Suppressor macrophage treated with lipopolysaccharide for 4 hours (primary cell): ENCODE measurements around the gene ARHGAP27.
A peak's percentile ranks its signal among the peaks of the same experiment; 100 is the strongest.

Experiments used
- DNase-seq: peaks from one replicate; pipeline ENCODE4 v3.0.0-alpha.2; 2020

ARHGAP27 gene

GRCh38 chr17:45430006-45430737, 2.5 kb downstream of the ARHGAP27 start:
- no peak for DNase-seq

- no peak for DNase-seq
Observed at GRCh38 chr17:45429339-45430005, 3.2 kb downstream of the ARHGAP27 start.

DNA sequence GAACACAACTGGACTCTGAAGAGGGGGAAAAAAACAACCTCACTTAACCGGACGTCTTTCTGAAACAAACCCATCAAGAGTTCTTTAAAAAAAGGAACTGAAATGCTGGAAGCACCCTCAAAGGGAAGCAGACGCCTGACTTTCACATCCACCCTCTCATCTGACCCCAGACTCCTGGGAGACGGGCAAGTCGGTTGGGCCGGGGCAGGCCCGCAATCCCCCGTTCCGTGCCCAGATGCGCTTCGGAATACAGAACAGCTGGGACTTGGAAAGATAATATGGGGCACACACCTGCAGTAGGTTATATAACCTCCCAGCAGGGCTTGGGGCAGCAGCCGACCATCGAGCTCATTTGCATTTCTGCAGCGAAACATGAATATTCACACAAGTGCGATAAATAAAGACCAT, 3.7 kb downstream of the ARHGAP27 start:
- peak; percentile 80 for DNase-seq

DNA sequence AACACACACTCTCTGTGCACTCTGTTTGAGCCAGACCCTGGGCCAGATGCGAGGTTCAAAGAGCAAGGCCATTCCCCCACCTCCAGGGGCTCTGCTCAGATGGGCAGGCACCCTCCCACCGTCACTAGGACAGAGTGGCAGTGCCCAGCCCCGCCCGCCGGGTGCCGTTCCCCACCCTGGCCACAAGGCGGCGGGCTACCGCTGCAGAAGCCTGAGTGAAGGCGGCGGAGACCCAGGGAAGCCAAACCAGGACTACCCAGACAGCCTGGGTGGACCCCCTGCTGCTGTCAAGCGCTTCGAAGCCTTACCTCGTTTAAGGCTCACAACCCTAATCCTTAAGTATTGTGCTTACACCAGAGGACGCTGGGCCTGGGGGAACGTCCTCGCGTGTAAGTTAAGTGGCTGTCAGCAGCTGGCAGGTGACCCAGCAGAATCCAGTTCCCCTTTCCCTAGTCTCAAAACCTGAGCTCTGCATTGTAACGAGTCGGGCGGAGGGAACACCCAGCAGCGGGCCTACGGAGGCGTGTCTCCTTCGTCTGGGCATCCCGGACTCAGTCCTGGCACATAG, 4.5 kb downstream of the ARHGAP27 start:
- peak; percentile 80 for DNase-seq

- no peak for DNase-seq
Observed at GRCh38 chr17:45427181-45427835, 5.4 kb downstream of the ARHGAP27 start.

DNA sequence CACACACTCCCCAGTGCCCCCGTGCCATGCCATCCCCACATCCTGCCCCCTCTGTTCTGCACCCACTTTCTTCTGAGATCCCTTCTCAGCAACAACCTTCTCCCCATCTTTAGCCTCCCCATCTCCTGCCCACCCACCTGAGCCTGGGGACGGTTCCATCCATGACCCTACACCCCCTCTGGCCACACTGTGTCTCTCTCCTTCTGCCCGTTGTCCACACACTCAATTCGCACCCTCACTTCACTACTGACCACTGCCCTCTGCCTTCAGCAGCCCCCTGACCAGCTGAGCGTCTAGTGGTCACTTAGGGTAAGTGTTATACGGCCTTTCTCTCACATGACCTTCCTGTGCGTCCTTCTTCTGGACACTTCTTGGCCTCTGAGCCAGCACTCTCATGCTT, 6.1 kb downstream of the ARHGAP27 start:
- no peak for DNase-seq

DNA sequence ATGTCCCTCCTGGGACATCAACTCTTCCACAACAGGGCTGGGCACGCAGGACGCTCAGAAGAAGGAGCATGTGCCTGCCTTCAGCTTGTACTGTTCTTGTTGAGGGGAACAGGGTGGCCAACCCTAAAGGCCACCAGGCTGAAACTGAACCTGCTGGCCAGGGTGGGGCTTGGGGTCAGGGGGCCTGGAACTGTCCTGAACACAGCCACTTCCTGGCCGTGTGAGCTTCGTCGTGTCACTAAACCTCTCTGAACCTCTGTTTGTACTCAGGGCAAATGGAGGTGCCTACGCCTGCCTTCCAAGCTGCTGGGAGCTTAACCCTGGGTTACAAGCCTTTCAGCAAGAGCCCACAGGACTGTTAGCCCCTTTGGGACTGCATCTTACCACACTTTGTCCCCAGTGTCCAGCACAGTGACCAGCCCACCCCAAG, 6.7 kb downstream of the ARHGAP27 start:
- DNase-seq, result no peak

DNA sequence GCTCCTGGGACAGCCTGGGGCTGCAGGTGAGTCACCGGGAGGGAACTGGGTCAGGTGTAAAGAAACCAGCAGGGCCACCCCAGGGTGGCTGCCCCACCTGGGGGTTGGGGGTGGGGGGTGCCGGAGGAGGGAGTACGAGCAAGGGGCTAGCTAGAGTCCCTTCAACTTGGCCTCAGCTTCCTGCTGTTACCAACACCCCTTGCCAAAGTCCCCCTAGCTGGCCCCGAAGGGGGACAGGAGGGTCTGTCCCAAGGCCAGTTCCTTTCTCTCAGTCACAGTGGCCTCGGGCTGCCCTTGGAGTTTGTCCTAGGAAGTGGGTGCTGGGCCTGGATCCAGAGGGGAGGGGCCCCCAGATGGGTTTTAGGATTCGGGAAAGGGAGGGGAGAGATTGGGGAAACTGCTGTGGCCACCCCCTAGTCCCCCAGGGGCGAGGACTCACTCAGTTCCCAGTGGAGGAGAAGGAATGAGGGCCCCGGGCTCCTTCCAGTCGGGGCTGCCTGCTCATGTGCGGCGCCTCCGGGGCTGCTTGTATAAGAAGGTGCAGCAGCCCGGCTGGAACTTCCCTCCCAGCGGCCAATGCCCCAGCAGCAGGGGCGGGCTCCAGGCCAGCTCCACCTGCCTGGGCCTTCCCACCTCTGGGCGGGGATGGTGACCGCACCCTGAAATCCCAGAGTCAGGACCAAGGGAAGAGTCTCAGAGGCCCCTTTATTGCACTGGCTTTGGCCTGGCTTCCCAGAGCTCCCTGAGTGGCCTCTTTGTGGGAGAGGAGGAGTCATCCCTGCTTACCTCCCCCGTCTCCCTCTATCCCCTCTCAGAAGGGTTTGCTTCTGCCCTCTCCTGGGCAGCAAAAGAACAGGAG, 7.3 kb downstream of the ARHGAP27 start:
- DNase-seq, result peak; percentile 50

DNA sequence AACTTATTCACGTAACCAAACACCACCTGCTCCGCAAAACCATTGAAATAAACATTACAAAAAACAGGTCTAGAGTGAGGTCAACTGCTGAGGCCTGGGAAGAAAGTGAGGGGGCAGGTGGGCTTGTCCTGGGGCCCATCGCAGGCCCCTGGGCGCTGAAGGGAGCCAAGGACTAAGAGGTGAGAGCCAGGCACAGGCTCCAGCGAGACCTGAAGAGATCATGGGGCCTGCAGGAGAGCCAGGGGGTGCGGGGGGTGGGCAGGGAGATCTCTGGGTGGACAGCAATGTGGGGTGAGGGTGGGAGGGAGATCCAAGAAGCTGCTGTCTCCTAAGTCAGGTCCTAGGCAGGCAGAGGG, 7.9 kb downstream of the ARHGAP27 start:
- DNase-seq, result no peak

- no peak for DNase-seq
Observed at GRCh38 chr17:45423975-45424335, 8.7 kb downstream of the ARHGAP27 start.

DNA sequence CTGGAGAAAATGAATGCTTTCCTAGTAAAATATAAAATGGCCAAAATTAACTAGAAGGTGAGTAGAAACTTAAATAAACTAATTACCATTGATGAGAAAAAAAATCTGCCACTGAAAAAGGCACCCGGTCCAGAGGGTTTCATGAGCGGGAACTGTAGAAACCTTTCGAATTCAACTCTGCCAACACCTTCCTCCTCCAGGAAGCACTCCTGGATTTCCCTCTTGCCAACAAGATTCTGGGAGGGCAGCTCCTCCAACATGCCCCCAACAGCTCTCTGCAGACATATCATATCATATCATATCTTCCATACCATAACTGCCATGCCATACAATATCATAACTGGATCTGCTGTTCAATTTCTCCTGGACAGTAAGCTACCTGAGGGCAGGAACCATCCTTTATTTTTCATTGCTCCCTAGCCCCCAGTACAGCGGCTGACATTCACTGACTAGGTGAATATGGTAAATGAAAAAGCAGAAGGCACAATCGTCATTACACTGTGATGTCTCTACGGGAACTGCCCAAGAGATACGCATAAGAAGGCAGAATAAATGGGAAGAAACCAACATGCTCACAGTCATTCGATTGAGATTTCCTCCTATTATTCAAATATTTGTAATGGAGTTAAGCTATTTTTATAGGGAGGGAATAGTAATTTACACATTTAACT, 9.2 kb downstream of the ARHGAP27 start:
- no peak for DNase-seq

DNA sequence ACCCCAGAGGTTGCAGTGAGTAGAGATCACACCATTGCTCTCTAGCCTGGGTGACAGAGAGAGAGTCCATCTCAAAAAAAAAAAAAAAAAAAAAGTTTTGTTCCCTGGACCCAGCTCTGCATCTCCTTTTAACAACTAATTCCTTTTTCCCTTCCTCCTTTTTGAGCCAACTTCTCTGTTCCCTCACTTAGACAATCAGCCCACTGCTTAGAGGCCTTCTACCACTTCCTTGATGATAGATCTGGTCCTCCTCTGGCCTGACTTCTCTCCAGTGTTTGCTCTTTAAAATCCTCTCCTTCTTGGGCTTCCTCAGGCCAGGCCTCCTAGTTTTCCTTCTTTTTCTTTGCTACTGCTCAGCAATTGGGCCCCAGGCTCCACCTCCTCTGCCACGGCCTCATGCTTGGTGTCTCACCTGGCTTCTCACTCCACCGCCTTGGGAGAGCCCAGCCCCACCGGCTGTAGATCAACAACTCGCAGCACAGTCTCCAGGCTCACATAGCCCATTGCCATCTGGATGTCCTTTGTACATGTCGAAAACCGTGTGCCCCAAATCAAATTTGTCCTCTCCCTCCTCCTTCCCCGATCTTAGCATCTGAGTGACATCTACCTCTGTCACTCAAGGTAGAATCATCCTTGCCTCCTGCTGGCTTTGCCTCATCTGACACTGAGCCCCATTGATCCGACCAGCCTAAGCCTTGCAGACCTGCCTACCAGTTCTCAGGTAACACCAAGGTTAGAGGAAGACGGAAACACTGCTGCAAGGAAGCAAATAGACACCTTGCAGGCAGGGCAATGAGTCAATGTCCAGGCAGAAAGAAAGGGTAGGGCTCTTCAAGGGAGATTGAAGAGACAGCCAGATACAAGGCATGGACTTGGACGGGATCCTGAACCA, 17.4 kb downstream of the ARHGAP27 start:
- DNase-seq, result peak; percentile 56

DNA sequence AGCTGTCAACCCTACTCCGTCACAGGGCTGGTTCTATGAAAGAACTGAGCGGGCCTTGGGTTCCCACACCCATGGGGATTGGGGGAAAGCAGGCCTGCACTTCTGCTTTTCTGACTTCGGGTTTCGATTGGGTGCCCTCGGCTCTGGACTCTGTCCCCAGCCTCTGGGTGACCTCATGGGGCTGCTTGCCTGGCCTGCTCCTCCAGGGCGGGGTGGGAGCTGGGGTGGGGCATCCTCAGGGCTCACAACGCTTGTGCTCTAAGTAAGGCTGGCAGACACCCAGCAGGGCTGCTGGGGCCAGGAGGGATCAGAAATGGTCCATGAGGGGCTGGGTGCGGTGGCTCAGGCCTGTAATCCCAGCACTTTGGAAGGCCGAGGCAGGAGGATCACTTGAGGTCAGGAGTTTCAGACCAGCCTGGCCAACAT, 19.2 kb downstream of the ARHGAP27 start:
- DNase-seq, result peak; percentile 94

DNA sequence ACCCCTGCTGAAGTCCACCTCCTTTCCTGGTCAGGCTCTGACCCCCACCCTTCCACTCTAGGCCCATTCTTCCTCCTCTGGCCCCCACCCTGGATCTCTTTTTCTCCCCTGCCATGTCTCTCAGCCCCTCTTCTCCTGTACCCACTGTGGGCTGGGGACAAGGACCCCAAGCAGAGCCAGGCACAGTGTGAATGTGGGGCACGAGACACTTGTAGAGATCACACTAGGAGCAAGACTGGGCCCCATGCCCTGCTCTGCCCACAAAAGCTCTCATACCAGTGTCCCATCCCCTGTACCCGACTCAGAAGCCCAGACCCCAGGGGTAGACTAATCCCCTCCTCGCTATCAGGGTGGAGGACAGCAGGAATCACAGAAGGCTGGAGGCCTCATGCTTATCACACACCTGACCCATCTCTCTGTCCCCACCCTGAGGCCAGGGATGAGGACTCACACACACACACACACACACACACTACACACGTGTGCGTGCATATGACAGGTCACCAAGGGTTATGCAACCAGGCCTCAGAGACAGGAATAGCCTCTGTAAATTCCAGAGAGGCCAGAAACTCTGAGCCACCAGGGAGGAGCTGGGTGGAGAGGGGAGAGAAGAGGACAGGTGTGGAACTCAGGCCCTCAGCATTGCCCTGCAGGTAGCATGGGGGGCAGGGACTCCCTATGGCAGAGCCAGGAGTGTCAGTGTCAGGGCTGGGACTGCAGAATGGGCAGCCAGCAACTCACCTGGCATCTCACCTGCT, 21.1 kb downstream of the ARHGAP27 start:
- DNase-seq, result peak; percentile 41

DNA sequence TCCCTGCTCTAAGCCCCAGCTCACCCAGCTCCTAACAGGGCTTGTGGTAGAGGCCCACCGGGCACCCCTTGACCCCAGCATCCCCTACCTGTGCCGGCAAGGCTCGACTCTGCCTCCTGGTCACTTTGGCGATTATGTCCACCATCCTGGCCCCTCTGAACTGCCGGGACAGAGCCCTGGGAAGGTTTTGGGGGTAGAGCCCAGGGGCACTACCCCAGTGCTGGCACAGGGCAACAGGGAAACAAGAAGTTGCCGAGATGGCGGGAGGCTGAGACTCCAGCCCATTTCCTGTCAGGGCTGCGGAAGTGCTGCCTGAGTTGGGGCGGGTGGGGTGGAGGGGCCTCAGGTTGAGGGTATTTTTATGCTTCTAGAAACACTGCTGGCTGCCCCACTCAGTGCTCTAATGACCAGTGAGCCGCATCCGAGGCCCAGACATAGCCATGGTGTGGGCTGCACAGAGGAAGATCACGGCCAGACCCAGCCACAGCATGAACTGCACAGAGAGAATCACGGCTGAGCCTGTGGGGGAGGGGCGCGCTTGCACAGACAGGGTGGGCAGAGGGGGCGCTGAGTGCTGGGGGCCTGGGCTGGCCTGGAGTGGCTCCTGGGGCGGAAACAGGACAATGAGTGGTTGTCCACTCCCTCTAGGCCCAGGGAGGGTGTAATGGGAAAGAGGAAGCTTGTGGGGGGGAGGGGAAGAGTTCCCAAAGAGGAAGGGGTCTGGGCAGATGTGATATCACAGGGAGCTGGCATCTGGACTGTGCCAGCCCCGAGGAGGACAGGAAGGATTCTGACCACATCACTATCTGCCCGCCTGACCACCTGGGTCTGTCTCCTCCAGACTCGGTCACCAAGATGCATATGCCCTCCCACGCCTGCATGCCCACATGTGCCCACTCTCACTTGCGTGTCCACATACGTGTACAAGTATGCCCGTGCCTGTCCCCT, 22.3 kb downstream of the ARHGAP27 start:
- peak; percentile 69 for DNase-seq

GRCh38 chr17:45409659-45410076, 23.0 kb downstream of the ARHGAP27 start:
- no peak for DNase-seq

DNA sequence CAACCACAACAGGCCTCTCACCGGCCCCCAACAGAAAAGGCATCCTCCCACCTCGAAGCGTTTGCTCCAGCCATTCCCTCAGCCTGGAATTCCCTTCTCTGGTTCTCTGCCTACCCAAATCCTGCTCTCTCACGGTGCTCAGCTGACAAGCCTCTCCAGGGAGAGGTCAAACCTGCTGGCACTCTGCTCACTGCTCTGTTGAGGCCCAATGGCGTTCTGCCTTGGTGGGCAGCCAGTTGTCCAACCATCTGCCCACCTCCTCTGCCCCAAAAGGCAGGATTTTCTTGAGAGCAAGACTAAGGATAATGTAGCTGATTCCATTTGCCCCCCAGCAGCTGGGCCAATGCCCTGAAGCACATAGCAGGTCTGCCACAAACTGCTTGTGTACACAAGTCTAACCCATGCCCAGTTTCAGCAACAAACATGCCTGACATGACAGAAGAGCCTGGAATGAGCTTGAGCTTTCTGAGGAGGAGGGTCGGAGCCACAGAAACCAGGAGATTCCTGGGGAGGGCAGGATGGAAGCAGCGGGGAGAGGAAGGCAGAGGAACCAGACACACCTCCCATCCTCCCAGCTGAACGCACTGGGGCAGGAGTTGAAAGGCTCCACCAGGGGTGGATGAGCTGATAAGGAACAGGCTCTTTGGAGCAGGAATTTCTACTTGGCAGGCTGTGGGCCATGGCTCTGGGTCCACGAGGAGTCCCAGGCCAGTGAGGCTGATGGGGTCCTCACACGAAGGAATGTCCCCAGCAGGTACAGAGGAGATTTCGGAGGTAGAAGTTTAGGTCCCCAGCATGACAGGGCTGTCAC, 23.9 kb downstream of the ARHGAP27 start:
- no peak for DNase-seq

DNA sequence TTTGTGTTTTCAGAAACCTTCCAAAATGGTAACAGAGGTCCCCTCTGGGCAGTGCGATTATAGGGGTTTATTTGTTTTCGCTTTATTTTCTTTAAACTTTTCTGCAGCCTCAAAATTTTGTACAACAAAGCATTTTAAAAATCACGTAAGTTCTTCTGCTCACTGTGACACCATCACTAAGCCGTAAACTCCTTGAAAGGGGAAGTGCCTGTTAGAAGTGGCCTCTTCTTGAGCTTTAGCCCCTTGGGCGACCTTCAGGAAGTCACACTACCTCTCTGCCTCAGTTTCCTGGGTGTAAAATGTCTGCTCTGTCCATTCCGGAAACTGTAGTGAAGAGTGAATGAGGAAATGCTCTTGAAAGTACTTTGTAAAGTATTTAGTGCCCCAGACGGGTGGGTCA, 26.6 kb downstream of the ARHGAP27 start:
- DNase-seq, result no peak
